Mesendoderm (in vitro differentiated cells): ENCODE results near the gene POLR3G.
A peak's percentile ranks its signal among the peaks of the same experiment; 100 is the strongest.

Source experiments
- DNase-seq: peaks from one replicate; pipeline ENCODE4 v3.0.0; 2013
- H2AK5ac ChIP-seq: 2 replicates; pipeline ENCODE4 v1.6.1; 2013; ENCODE audit warnings: low read length, inconsistent platforms
- H2BK120ac ChIP-seq: 2 replicates; pipeline ENCODE4 v1.6.1; 2013; ENCODE audit warnings: low read depth, mild to moderate bottlenecking, low read length, moderate library complexity, mixed read lengths
- H2BK15ac ChIP-seq: replicated peaks from 2 replicates; pipeline ENCODE4 v1.6.1; 2013; ENCODE audit warnings: low read depth, mild to moderate bottlenecking, moderate library complexity
- H2BK5ac ChIP-seq: 2 replicates; pipeline ENCODE4 v1.6.1; 2013; ENCODE audit warnings: low read length, inconsistent platforms
- H3K18ac ChIP-seq: 2 replicates; pipeline ENCODE4 v1.6.1; 2013; ENCODE audit warnings: mild to moderate bottlenecking, low read length, mixed read lengths
- H3K23ac ChIP-seq: one replicate; pipeline ENCODE4 v1.6.1; 2013; ENCODE audit warnings: low read length
- H3K27ac ChIP-seq: 2 replicates; pipeline ENCODE4 v1.5.1; 2013; ENCODE audit warnings: low read depth, mild to moderate bottlenecking, inconsistent platforms, low read length, moderate library complexity
- H3K27me3 ChIP-seq: 2 replicates; pipeline ENCODE4 v1.6.1; 2013; ENCODE audit warnings: low read length, control low read depth, mild to moderate bottlenecking, inconsistent platforms; ENCODE audit not compliant: insufficient read depth, poor library complexity
- H3K36me3 ChIP-seq: 2 replicates; pipeline ENCODE4 v1.6.1; 2013; ENCODE audit warnings: low read length, inconsistent platforms; ENCODE audit not compliant: control insufficient read depth, insufficient read depth
- H3K4ac ChIP-seq: one replicate; pipeline ENCODE4 v1.6.1; 2013; ENCODE audit warnings: low read depth, mild to moderate bottlenecking, low read length, moderate library complexity
- H3K4me1 ChIP-seq: 2 replicates; pipeline ENCODE4 v1.6.1; 2013; ENCODE audit warnings: low read depth, low read length, inconsistent platforms; ENCODE audit not compliant: control insufficient read depth
- H3K4me2 ChIP-seq: 2 replicates; pipeline ENCODE4 v1.6.1; 2013; ENCODE audit warnings: low read length
- H3K4me3 ChIP-seq: 2 replicates; pipeline ENCODE4 v1.5.1; 2013; ENCODE audit warnings: mild to moderate bottlenecking, low read length
- H3K56ac ChIP-seq: one replicate; pipeline ENCODE4 v1.6.1; 2013; ENCODE audit warnings: low read length
- H3K79me1 ChIP-seq: 2 replicates; pipeline ENCODE4 v1.6.1; 2013; ENCODE audit warnings: low read length, inconsistent platforms
- H3K79me2 ChIP-seq: 2 replicates; pipeline ENCODE4 v1.6.1; 2013; ENCODE audit warnings: mild to moderate bottlenecking, low read length; ENCODE audit not compliant: control insufficient read depth, insufficient read depth
- H3K9ac ChIP-seq: 2 replicates; pipeline ENCODE4 v1.6.1; 2013; ENCODE audit warnings: low read length, inconsistent platforms
- H4K5ac ChIP-seq: one replicate; pipeline ENCODE4 v1.6.1; 2013; ENCODE audit warnings: low read length
- H4K8ac ChIP-seq: one replicate; pipeline ENCODE4 v1.6.1; 2013; ENCODE audit warnings: low read depth, mild to moderate bottlenecking, control low read depth, low read length, moderate library complexity
- WGBS: extraction: QIAGEN DNeasy Blood & Tissue Kit; methylation state at CpG from one replicate; pipeline ENCODE4 v1.1.7; 2013; ENCODE audit warnings: low lambda C conversion rate, missing lambda C conversion rate; ENCODE audit not compliant: insufficient coverage; ENCODE audit errors: extremely low coverage; 5-methylcytosine and 5-hydroxymethylcytosine counted together

Gene POLR3G

DNA sequence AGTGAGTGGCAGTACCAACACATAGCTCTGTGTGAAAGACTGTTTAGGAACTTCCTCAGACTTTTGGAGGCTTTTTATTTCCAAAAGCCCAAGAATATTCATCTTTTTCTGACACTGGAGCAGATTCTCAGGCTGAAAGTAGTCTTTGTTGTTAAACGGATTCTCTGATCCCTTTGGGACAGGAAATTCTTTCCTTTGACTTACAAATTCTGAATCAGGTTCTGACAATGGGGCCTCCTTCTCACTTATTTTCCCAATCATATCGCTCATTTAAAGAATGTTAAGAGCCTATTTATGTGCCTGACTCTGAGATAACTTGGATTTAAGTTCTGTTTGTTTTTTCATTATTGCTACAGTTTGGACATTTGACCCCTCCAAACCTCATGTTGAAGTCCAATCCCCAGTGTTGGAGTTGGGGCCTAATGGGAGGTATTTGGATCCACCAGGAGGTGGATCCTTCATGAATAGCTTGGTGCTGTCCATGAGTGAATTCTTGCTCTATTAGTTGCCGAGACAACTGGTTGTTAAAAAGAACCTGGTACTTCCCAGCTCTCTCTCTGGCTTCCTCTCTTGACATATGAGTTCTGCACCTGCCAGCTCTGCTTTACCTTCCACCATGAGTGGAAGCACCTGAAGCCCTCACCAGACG is 79.8 kb downstream of the POLR3G start:
- no peak overlapping the region for H3K9ac ChIP-seq
- no peak for DNase-seq
- no CpG with 5 or more reads among the region's 4 CpGs for WGBS
- no peak overlapping the region for H3K4me2 ChIP-seq
- no peak overlapping the region for H3K27ac ChIP-seq
- no peak overlapping the region for H3K23ac ChIP-seq
- H2AK5ac ChIP-seq: no peak overlapping the region
- H3K79me1 ChIP-seq: no peaks in the 10 kb centered on the region
- H3K4me3 ChIP-seq: no peak overlapping the region
- no peak overlapping the region for H3K56ac ChIP-seq
- no peak overlapping the region for H4K5ac ChIP-seq
- no peak overlapping the region for H2BK120ac ChIP-seq
- no peak overlapping the region for H4K8ac ChIP-seq
- H3K4ac ChIP-seq: no peak overlapping the region
- no peak overlapping the region for H3K18ac ChIP-seq
- no peak overlapping the region for H2BK15ac ChIP-seq
- no peak overlapping the region for H2BK5ac ChIP-seq
- H3K79me2 ChIP-seq: no peaks in the 10 kb centered on the region
- no peaks in the 10 kb centered on the region for H3K36me3 ChIP-seq
- H3K27me3 ChIP-seq: no peaks in the 10 kb centered on the region
- H3K4me1 ChIP-seq: no peaks in the 10 kb centered on the region

DNA sequence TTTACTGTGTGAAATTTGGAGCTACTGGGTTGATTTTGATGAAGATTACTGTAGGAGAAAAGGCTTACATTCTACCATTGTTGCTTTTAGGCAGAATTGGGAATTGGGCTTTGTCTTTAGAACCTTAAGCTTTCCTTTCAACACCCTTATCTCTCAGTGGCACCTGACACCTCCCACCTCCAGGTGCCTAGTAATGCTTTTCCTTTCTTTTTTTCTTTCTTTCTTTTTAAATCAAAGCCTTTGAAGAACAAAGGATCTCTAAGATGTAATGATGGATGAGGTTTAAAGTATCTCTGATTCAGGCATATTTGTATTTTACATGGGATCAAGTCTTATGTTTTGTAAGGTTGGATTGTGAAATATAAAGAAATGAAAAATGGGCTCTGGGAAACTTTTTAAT is 81.0 kb downstream of the POLR3G start:
- Histone ChIP-seq H3K79me1 (no peaks in the 10 kb centered on the region), H3K9ac (no peak overlapping the region), H2BK5ac (no peak overlapping the region), H3K36me3 (no peaks in the 10 kb centered on the region), H3K23ac (no peak overlapping the region), H3K4me1 (no peaks in the 10 kb centered on the region), H3K4ac (no peak overlapping the region), H4K5ac (no peak overlapping the region), H2BK15ac (no peak overlapping the region), H3K18ac (no peak overlapping the region), H3K4me3 (no peak overlapping the region), H3K56ac (no peak overlapping the region), H3K27ac (no peak overlapping the region), H3K79me2 (no peaks in the 10 kb centered on the region), H2AK5ac (no peak overlapping the region), H2BK120ac (no peak overlapping the region), H4K8ac (no peak overlapping the region), H3K4me2 (no peak overlapping the region), H3K27me3 (no peaks in the 10 kb centered on the region)
- DNase-seq: no peak

DNA sequence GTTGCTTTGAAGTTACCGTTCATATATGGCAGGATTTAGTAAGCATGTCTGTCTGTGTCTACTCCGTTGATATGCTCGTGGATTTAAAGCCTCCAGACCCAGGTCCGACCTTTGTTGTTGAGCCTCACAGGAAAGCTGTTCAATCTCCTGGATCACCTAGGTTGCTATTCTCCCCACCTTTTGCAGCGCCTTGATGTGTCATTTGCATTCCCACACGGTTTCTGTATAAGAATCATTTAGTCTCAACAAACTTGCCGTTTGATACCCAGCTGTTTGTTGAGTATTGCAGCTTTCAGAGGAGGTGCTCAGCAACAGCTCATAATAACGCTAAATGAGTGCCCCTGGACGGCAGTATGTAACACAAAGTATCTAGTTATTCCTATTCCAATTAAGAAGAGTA is 82.7 kb downstream of the POLR3G start:
- H3K9ac ChIP-seq: peak overlapping the region; percentile 78
- H2BK120ac ChIP-seq: peak overlapping the region; percentile 10
- H2BK5ac ChIP-seq: no peak overlapping the region
- H4K8ac ChIP-seq: no peak overlapping the region
- H3K4me1 ChIP-seq: no peaks in the 10 kb centered on the region
- no peaks in the 10 kb centered on the region for H3K27me3 ChIP-seq
- peak overlapping the region; percentile 27 for H2BK15ac ChIP-seq
- H3K18ac ChIP-seq: no peak overlapping the region
- no peaks in the 10 kb centered on the region for H3K79me1 ChIP-seq
- H3K4me3 ChIP-seq: no peak overlapping the region
- H3K27ac ChIP-seq: no peak overlapping the region
- DNase-seq: no peak
- no peak overlapping the region for H3K4ac ChIP-seq
- no peak overlapping the region for H4K5ac ChIP-seq
- peak overlapping the region; percentile 49 for H3K56ac ChIP-seq
- no peak overlapping the region for H2AK5ac ChIP-seq
- no peak overlapping the region for H3K23ac ChIP-seq
- no peaks in the 10 kb centered on the region for H3K79me2 ChIP-seq
- no peaks in the 10 kb centered on the region for H3K36me3 ChIP-seq
- no CpG with 5 or more reads among the region's 9 CpGs for WGBS
- peak overlapping the region; percentile 65 for H3K4me2 ChIP-seq

DNA sequence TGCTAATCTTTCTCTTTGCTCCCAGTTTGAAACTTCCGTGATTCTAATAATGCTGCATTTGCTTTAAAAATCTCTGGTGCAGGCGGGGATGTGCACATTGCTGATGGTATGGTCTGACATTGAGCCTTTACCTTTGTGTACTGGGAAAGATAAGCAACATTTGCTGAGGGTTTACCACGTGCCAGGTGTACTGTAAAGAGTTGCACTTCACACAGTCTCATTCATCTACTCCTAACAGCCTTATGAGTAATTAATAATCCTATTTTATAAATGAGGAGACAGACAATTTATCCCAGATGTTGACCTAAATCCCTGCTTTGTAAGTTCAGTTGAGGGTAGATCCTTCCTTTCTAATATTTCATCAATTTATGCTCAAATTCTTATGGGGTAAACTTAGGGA is 83.2 kb downstream of the POLR3G start:
- no peak overlapping the region for H3K4ac ChIP-seq
- no peak overlapping the region for H2BK120ac ChIP-seq
- H2BK15ac ChIP-seq: no peak overlapping the region
- H3K36me3 ChIP-seq: no peaks in the 10 kb centered on the region
- H3K27ac ChIP-seq: no peak overlapping the region
- no peak for DNase-seq
- H2AK5ac ChIP-seq: no peak overlapping the region
- no peak overlapping the region for H4K5ac ChIP-seq
- peak overlapping the region; percentile 73 for H3K4me3 ChIP-seq
- H4K8ac ChIP-seq: no peak overlapping the region
- H2BK5ac ChIP-seq: no peak overlapping the region
- H3K79me1 ChIP-seq: no peaks in the 10 kb centered on the region
- no peaks in the 10 kb centered on the region for H3K27me3 ChIP-seq
- H3K4me2 ChIP-seq: peak overlapping the region; percentile 65
- no CpG with 5 or more reads among the region's 3 CpGs for WGBS
- peak overlapping the region; percentile 78 for H3K9ac ChIP-seq
- H3K23ac ChIP-seq: no peak overlapping the region
- H3K79me2 ChIP-seq: no peaks in the 10 kb centered on the region
- no peak overlapping the region for H3K18ac ChIP-seq
- H3K56ac ChIP-seq: peak overlapping the region; percentile 89
- H3K4me1 ChIP-seq: no peaks in the 10 kb centered on the region

- H3K27ac ChIP-seq: peak within 1 kb of the TSS; percentile 13
- WGBS: no CpG with 5 or more reads among the region's 60 CpGs
- H3K23ac ChIP-seq: no peak within 1 kb of the TSS
Measured at GRCh38 chr5:90558344-90559192, 83.9 kb downstream of the POLR3G start, which contains the start of gene ADGRV1. Gene ADGRV1 (plus strand): TSS chr5:90558797. CDS start chr5:90558896, 99 bp downstream.

More at GRCh38 chr5:90558344-90559192, 83.9 kb downstream of the POLR3G start, which contains the start of gene ADGRV1:
- no peak within 1 kb of the TSS for H4K8ac ChIP-seq
- peak within 1 kb of the TSS; percentile 65 for H3K4me2 ChIP-seq
- H3K18ac ChIP-seq: no peak within 1 kb of the TSS
- H2AK5ac ChIP-seq: no peak within 1 kb of the TSS
- peak within 1 kb of the TSS; percentile 78 for H3K9ac ChIP-seq
- no peak within 1 kb of the TSS for H2BK5ac ChIP-seq
- no peak within 1 kb of the TSS for H4K5ac ChIP-seq
- no peaks in the 10 kb centered on the region for H3K36me3 ChIP-seq
- no peaks in the 10 kb centered on the region for H3K4me1 ChIP-seq
- no peak within 1 kb of the TSS for H3K4ac ChIP-seq
- H3K4me3 ChIP-seq: peak within 1 kb of the TSS; percentile 76
- peak within 1 kb of the TSS; percentile 89 for H3K56ac ChIP-seq
- no peaks in the 10 kb centered on the region for H3K79me1 ChIP-seq
- H2BK15ac ChIP-seq: peak within 1 kb of the TSS; percentile 27
- DNase-seq: peak; percentile 100
- peak within 1 kb of the TSS; percentile 10 for H2BK120ac ChIP-seq
- H3K27me3 ChIP-seq: no peaks in the 10 kb centered on the region
- no peaks in the 10 kb centered on the region for H3K79me2 ChIP-seq
